HepG2 (cell line): ENCODE measurements around the gene FAM98A. TPM values are rescaled to one million over a fixed set of nuclear protein-coding genes. Genes with fewer than 3 reads are reported as not detected.
A peak's percentile ranks its signal among the peaks of the same experiment; 100 is the strongest.

Experiments used
- CREB1 ChIP-seq, 2 experiments: fragments of 450-650 bp in 1 of 2; IDR thresholded peaks; 2 replicates each; pipeline ENCODE4 v1.6.1; 2016 to 2017; ENCODE audit warnings: control low read depth in 1 of 2, mild to moderate bottlenecking in 1 of 2, missing compliant biosample characterization in 1 of 2, missing genetic modification characterization in 1 of 2
- HDAC1 ChIP-seq: sonication (generic); formaldehyde crosslinking; IDR thresholded peaks from 2 replicates; pipeline ENCODE4 v1.5.1; 2020; ENCODE audit warnings: mild to moderate bottlenecking, missing genetic modification reagents
- NFAT5 ChIP-seq: sonication (generic); formaldehyde crosslinking; IDR thresholded peaks from 2 replicates; pipeline ENCODE4 v1.4.0; 2020; ENCODE audit warnings: missing genetic modification reagents
- PLSCR1 ChIP-seq: sonication (generic); formaldehyde crosslinking; IDR thresholded peaks from 2 replicates; pipeline ENCODE4 v1.5.0; 2020; ENCODE audit warnings: missing genetic modification reagents, mild to moderate bottlenecking, borderline replicate concordance
- SIN3A ChIP-seq: IDR thresholded peaks from 2 replicates; pipeline ENCODE4 v1.6.1; 2011; ENCODE audit warnings: low read depth, mild to moderate bottlenecking, control low read depth, low read length, borderline replicate concordance
- TCF12 ChIP-seq, 2 experiments: fragments of 450-650 bp in 1 of 2; sonication (generic) in 1 of 2; formaldehyde crosslinking in 1 of 2; IDR thresholded peaks; 2 replicates each; pipeline versions ENCODE4 v1.6.1 to v1.8.0; 2017 to 2022; ENCODE audit warnings: antibody characterized with exemption in 1 of 2, mild to moderate bottlenecking in 1 of 2, missing genetic modification reagents in 1 of 2, moderate library complexity in 1 of 2
- THAP9 ChIP-seq: sonication (generic); formaldehyde crosslinking; IDR thresholded peaks from 2 replicates; pipeline ENCODE4; 2020; ENCODE audit warnings: missing genetic modification reagents, mild to moderate bottlenecking, borderline replicate concordance
- ZNF326 ChIP-seq: sonication (generic); formaldehyde crosslinking; IDR thresholded peaks from 2 replicates; pipeline ENCODE4 v1.4.0; 2020; ENCODE audit warnings: missing genetic modification reagents, borderline replicate concordance
- ZNF674 ChIP-seq: sonication (generic); formaldehyde crosslinking; IDR thresholded peaks from 2 replicates; pipeline ENCODE4 v1.5.0; 2020; ENCODE audit warnings: low read depth, mild to moderate bottlenecking, missing genetic modification reagents
- ZNF83 ChIP-seq: sonication (generic); formaldehyde crosslinking; IDR thresholded peaks from 2 replicates; pipeline ENCODE4 v1.4.0; 2020; ENCODE audit warnings: missing genetic modification reagents, mild to moderate bottlenecking, borderline replicate concordance
- polyA plus RNA-seq, 8 experiments: library from polyadenylated mRNA; depleted of rRNA in 3 of 8; stranded (reverse) in 7 of 8; unstranded in 1 of 8; fragments of >200 nt; fragmentation: Illumina TruSeq in 4 of 8; extraction: Trizol in 4 of 8; gene quantifications; 2 replicates each; pipeline versions ENCODE4 v1.2.1 to v1.2.3, GENCODE V29; 2011 to 2016; ENCODE audit warnings: low read depth in 4 of 8, missing spikeins in 1 of 8, mixed read lengths in 1 of 8; ENCODE audit not compliant: insufficient read depth in 1 of 8
- total RNA-seq, 5 experiments: library from RNA; depleted of rRNA; stranded (reverse); fragments of >200 nt; fragmentation: Illumina TruSeq; extraction: Trizol; gene quantifications; 2 replicates each; pipeline ENCODE4 v1.2.3, GENCODE V29; 2016; ENCODE audit warnings: low read depth in 1 of 5
- TF ChIP-seq, protein P1 (sequence below): sonication (generic); formaldehyde crosslinking; IDR thresholded peaks from 2 replicates; pipeline ENCODE4 v1.4.0; 2020; ENCODE audit warnings: mild to moderate bottlenecking, missing genetic modification reagents
- TF ChIP-seq, protein P2 (sequence below): sonication (generic); formaldehyde crosslinking; IDR thresholded peaks from 2 replicates; pipeline ENCODE4 v1.5.1; 2020; ENCODE audit warnings: mild to moderate bottlenecking, moderate library complexity, missing genetic modification reagents
- TF ChIP-seq, protein P3 (sequence below), 2 experiments: sonication (generic) in 1 of 2; formaldehyde crosslinking in 1 of 2; IDR thresholded peaks; 2 replicates each; pipeline versions ENCODE4 v1.4.0 to v1.6.1; 2018 to 2020; ENCODE audit warnings: missing genetic modification reagents in 2 of 2, borderline replicate concordance in 1 of 2, low read depth in 1 of 2, mild to moderate bottlenecking in 1 of 2, missing biosample characterization in 1 of 2

Gene FAM98A
- total and polyA plus RNA-seq, 2 of the 13 experiments (the other 11 are each of a cell fraction or from before 2014, with no cell fraction given), result 44.0 to 61.4 TPM

DNA sequence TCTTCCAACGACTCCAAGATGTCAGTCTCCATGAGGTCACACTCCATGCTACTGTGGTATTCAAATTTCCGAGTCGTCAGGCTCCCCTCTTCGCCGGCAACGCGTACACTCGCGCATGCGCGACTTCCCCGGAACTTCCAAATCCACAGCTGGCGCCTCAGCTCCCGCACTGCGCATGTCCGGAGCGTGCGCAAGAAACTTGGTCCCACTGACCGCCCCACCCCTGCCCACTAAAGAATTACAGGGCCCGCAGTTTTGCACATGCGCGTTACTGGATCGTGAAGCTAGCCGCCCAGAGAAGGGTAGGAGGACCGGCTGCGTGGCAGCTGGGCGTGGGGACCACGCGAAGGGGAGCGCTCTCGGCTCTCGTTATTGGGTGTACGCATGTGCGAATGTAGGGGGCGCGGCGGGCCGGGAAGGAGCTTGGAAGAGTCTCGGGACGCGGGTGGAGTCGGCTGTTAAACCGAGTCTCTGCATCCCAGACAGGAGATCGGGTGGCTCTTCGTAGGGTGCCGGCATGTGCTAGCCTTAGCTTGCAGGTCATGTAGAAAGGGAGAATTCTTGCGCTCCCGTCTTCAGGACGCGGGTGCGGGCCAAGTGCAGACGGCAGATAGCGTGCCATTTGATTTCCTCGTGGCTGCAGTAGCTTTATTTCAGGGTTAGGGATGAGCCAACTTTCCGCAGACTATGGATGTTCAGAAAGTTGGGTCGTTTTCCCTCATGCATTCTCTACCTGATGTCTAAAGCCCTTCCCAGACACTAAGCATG lies at the start of gene FAM98A (continued):
- TF ChIP-seq NFAT5 (peak; percentile 65; the same call in 1 of the 2 replicates), PLSCR1 (no peak), SIN3A (peak; percentile 21; the same call in 1 of the 2 replicates), TCF12 (IDR thresholded peaks at IDR 0.05) (no peak), TCF12 (CRISPR knock-in tag; IDR thresholded peaks at IDR 0.05) (0 out of 2 replicates have a peak, but pooled peaks have one; percentile 32), THAP9 (CRISPR knock-in tag) (peak; percentile 85), ZNF83 (CRISPR knock-in tag) (no peak), ZNF326 (CRISPR knock-in tag) (no peak), ZNF674 (CRISPR knock-in tag) (peak; percentile 71; the same call in 1 of the 2 replicates), CREB1 (IDR thresholded peaks at IDR 0.05) (peak; percentile 66), CREB1 (CRISPR knock-in tag; IDR thresholded peaks at IDR 0.05) (peak; percentile 86), HDAC1 (CRISPR knock-in tag) (peak; percentile 80)
- TF ChIP-seq, protein P1, sequence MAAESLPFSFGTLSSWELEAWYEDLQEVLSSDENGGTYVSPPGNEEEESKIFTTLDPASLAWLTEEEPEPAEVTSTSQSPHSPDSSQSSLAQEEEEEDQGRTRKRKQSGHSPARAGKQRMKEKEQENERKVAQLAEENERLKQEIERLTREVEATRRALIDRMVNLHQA (CRISPR knock-in tag), result no peak
- TF ChIP-seq, protein P2, sequence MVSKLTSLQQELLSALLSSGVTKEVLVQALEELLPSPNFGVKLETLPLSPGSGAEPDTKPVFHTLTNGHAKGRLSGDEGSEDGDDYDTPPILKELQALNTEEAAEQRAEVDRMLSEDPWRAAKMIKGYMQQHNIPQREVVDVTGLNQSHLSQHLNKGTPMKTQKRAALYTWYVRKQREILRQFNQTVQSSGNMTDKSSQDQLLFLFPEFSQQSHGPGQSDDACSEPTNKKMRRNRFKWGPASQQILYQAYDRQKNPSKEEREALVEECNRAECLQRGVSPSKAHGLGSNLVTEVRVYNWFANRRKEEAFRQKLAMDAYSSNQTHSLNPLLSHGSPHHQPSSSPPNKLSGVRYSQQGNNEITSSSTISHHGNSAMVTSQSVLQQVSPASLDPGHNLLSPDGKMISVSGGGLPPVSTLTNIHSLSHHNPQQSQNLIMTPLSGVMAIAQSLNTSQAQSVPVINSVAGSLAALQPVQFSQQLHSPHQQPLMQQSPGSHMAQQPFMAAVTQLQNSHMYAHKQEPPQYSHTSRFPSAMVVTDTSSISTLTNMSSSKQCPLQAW (CRISPR knock-in tag), result peak; percentile 86
- TF ChIP-seq, protein P3, sequence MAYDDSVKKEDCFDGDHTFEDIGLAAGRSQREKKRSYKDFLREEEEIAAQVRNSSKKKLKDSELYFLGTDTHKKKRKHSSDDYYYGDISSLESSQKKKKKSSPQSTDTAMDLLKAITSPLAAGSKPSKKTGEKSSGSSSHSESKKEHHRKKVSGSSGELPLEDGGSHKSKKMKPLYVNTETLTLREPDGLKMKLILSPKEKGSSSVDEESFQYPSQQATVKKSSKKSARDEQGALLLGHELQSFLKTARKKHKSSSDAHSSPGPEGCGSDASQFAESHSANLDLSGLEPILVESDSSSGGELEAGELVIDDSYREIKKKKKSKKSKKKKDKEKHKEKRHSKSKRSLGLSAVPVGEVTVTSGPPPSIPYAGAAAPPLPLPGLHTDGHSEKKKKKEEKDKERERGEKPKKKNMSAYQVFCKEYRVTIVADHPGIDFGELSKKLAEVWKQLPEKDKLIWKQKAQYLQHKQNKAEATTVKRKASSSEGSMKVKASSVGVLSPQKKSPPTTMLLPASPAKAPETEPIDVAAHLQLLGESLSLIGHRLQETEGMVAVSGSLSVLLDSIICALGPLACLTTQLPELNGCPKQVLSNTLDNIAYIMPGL (CRISPR knock-in tag; IDR thresholded peaks at IDR 0.05; ENCODE audit: borderline replicate concordance in 1 of 2, low read depth in 1 of 2), result peak; percentile 53 to 78
